Esophagus (tissue), 2 donors: ENCODE results near the gene CKB. TPM values are rescaled to one million over a fixed set of nuclear protein-coding genes. Genes with fewer than 3 reads are reported as not detected.
A peak's percentile ranks its signal among the peaks of the same experiment; 100 is the strongest.

ENCODE experiments used
- H3K27ac ChIP-seq, 2 donors: one replicate each; pipeline ENCODE4 v1.5.1; 2013; ENCODE audit warnings: low read depth in 2 of 2, mild to moderate bottlenecking in 2 of 2, inconsistent platforms in 1 of 2, low read length in 1 of 2, moderate library complexity in 1 of 2
- H3K27me3 ChIP-seq, 2 donors: one replicate each; pipeline ENCODE4 v1.6.1; 2013; ENCODE audit warnings: low read length in 2 of 2, control low read depth in 1 of 2, mild to moderate bottlenecking in 1 of 2; ENCODE audit not compliant: insufficient read depth in 2 of 2, control insufficient read depth in 1 of 2
- H3K36me3 ChIP-seq, 2 donors: one replicate each; pipeline ENCODE4 v1.6.1; 2013; ENCODE audit warnings: low read length in 1 of 2; ENCODE audit not compliant: control insufficient read depth in 2 of 2, insufficient read depth in 2 of 2
- H3K4me1 ChIP-seq, 2 donors: one replicate each; pipeline ENCODE4 v1.6.1; 2013; ENCODE audit warnings: low read length in 1 of 2; ENCODE audit not compliant: control insufficient read depth in 2 of 2, insufficient read depth in 2 of 2
- H3K4me3 ChIP-seq, 2 donors: one replicate each; pipeline ENCODE4 v1.5.1; 2013; ENCODE audit warnings: low read length in 2 of 2, mild to moderate bottlenecking in 2 of 2, low read depth in 1 of 2, moderate library complexity in 1 of 2
- H3K9me3 ChIP-seq, 2 donors: one replicate each; pipeline ENCODE4 v1.6.1; 2013; ENCODE audit warnings: mild to moderate bottlenecking in 2 of 2, low read depth in 1 of 2, low read length in 1 of 2, moderate library complexity in 1 of 2; ENCODE audit not compliant: control insufficient read depth in 2 of 2, insufficient read depth in 1 of 2
- WGBS, 2 donors: extraction: QIAGEN DNeasy Blood & Tissue Kit; methylation state at CpG; one replicate each; pipeline ENCODE4 v1.1.7; 2013; 5-methylcytosine and 5-hydroxymethylcytosine counted together
- polyA plus RNA-seq, 2 donors: library from polyadenylated mRNA; stranded (reverse); fragments of 200-250 nt; gene quantifications; one replicate each; pipeline ENCODE4 v1.2.3, GENCODE V29; 2013
- donor health status: healthy with polysubstance abuse.
- donor health status: Bipolar disorder and iron deficiency.

The CKB gene
- polyA plus RNA-seq, 2 donors = 117 to 134 TPM

GRCh38 chr14:103520269-103520656 lies 2.4 kb downstream of the CKB start:
- WGBS, 2 donors = 34 to 45% methylated on average over 10 of the region's 10 CpGs
- Histone ChIP-seq H3K36me3 (peaks cover 0 to 3% of the 10 kb centered on the region in 2 donors), H3K4me1 (peaks cover 16 to 27% of the 10 kb centered on the region in 2 donors), H3K27ac (peak overlapping the region; percentile 73 to 83), H3K9me3 (no peaks in the 10 kb centered on the region), H3K27me3 (no peaks in the 10 kb centered on the region), H3K4me3 (peak overlapping the region in 1 of 2 donors; percentile 61)

DNA sequence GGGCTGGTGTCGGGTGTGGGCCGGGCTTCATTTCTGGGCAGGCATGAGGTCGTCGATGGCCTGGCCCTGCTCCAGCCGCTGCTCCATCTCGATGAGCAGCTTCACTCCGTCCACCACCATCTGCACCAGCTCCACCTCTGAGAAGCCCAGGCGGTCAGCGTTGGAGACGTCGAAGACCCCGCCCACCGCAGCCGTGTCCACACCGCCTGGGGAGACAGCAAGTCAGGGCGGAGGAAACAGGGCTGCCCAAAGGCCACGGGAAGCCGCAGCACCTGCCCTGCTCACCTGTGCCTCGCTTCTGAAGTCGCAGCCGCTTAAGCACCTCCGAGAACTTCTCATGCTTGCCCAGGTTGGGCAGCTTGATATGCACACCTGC lies 2.8 kb downstream of the CKB start:
- H3K36me3 ChIP-seq = peaks cover 0 to 3% of the 10 kb centered on the region in 2 donors
- H3K27ac ChIP-seq = peak overlapping the region in 1 of 2 donors; percentile 83
- no peaks in the 10 kb centered on the region for H3K9me3 ChIP-seq
- 55 to 66% methylated on average over 22 of the region's 22 CpGs for WGBS, 2 donors
- H3K4me1 ChIP-seq = peaks cover 16 to 30% of the 10 kb centered on the region in 2 donors
- H3K4me3 ChIP-seq = no peak overlapping the region
- H3K27me3 ChIP-seq = no peaks in the 10 kb centered on the region

GRCh38 chr14:103519043-103519836 lies 3.4 kb downstream of the CKB start:
- Histone ChIP-seq H3K9me3 (no peaks in the 10 kb centered on the region), H3K36me3 (peaks cover 0 to 3% of the 10 kb centered on the region in 2 donors), H3K4me1 (peaks cover 16 to 32% of the 10 kb centered on the region in 2 donors), H3K27me3 (no peaks in the 10 kb centered on the region), H3K4me3 (no peak overlapping the region), H3K27ac (peak overlapping the region in 1 of 2 donors; percentile 83)
- 42 to 44% methylated on average over 13 of the region's 13 CpGs for WGBS, 2 donors

DNA sequence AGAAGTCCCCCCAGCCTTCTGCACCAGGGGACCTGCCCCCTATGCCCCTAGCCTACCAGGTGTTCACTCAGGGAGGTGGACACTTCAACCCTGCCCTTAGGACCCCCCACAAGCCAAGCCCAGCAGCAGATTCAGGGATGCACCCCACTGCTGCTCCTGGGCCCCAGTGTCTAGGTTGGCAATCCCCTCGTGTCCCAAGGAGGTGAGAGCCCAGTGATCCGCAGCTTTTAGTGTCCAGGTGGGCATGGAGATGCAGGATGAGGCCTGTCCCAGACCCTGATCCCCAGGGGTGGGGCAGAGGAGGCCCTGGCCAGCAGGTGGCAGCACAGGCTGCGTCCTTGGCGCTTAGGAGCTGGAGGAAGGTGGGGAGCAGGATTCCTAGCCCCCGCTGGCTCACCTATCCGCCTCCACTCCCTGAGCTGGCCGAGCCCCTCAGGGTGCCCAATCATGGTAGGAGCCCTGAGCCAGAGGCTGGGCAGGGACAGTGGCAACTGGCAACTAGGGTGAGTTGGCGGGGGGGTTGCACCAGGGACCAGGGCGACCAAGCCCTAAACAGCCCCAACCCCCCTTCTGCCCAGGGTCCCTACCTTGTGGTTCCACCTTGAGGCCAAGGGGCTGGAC lies 4.1 kb downstream of the CKB start:
- 30 to 38% methylated on average over 9 of the region's 9 CpGs for WGBS, 2 donors
- Histone ChIP-seq H3K36me3 (peaks cover 0 to 3% of the 10 kb centered on the region in 2 donors), H3K27me3 (no peaks in the 10 kb centered on the region), H3K4me1 (peaks cover 16 to 35% of the 10 kb centered on the region in 2 donors), H3K9me3 (no peaks in the 10 kb centered on the region), H3K27ac (peak overlapping the region in 1 of 2 donors; percentile 58), H3K4me3 (no peak overlapping the region)

- WGBS, 2 donors = 31 to 33% methylated on average over 19 to 20 of the region's 20 CpGs
- H3K36me3 ChIP-seq = peaks cover 0 to 3% of the 10 kb centered on the region in 2 donors
Measured at GRCh38 chr14:103517721-103518421, 4.8 kb downstream of the CKB start.

GRCh38 chr14:103517174-103517566 lies 5.5 kb downstream of the CKB start:
- no peaks in the 10 kb centered on the region for H3K9me3 ChIP-seq
- H3K27ac ChIP-seq = no peak overlapping the region
- no peak overlapping the region for H3K4me3 ChIP-seq
- peaks cover 0 to 3% of the 10 kb centered on the region in 2 donors for H3K36me3 ChIP-seq
- no peaks in the 10 kb centered on the region for H3K27me3 ChIP-seq
- H3K4me1 ChIP-seq = peaks cover 13 to 39% of the 10 kb centered on the region in 2 donors
- 83 to 84% methylated on average over 10 of the region's 10 CpGs for WGBS, 2 donors

More at GRCh38 chr14:103517721-103518421, 4.8 kb downstream of the CKB start:
- H3K27me3 ChIP-seq = no peaks in the 10 kb centered on the region
- H3K4me3 ChIP-seq = no peak overlapping the region
- H3K27ac ChIP-seq = peak overlapping the region; percentile 9 to 58
- H3K4me1 ChIP-seq = peaks cover 12 to 35% of the 10 kb centered on the region in 2 donors
- no peaks in the 10 kb centered on the region for H3K9me3 ChIP-seq

DNA sequence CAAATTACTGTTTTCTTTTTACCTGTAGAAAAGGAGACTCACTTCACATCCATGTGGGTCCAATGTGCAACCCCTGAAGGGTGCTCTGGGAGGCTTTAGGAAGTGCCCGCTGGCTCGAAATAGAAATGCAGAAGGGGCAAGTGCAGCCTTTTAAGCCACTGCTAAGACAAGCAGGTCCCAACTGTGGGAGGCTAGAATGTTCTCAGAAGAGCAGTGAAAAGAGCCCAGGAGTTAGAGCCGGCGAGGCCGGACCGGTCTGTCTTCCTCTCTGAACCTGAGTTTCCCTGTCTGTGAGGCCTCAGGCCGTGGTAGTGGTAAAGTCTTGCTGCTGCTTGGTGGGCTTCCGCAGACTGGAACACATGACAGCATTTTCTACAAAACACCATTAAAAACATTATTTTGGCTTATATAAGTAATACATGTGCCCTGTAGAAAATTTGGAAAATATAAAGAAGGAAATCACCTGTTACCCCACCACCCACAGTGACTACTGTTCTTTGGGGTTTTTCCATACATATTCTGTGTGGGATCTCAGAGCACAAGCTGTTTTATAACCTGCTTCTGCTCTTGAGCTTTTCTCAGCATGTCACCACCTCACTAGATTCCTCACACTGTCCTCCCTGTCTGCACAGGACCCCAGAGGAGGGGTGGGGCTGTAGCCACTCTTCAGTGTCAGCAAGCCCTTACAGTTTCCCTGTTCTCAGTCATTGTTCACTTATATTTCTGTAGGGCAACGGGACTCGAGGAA lies 6.0 kb downstream of the CKB start:
- Histone ChIP-seq H3K9me3 (no peaks in the 10 kb centered on the region), H3K27ac (peak overlapping the region in 1 of 2 donors; percentile 26)
- WGBS, 2 donors = 62 to 65% methylated on average over 10 of the region's 10 CpGs

DNA sequence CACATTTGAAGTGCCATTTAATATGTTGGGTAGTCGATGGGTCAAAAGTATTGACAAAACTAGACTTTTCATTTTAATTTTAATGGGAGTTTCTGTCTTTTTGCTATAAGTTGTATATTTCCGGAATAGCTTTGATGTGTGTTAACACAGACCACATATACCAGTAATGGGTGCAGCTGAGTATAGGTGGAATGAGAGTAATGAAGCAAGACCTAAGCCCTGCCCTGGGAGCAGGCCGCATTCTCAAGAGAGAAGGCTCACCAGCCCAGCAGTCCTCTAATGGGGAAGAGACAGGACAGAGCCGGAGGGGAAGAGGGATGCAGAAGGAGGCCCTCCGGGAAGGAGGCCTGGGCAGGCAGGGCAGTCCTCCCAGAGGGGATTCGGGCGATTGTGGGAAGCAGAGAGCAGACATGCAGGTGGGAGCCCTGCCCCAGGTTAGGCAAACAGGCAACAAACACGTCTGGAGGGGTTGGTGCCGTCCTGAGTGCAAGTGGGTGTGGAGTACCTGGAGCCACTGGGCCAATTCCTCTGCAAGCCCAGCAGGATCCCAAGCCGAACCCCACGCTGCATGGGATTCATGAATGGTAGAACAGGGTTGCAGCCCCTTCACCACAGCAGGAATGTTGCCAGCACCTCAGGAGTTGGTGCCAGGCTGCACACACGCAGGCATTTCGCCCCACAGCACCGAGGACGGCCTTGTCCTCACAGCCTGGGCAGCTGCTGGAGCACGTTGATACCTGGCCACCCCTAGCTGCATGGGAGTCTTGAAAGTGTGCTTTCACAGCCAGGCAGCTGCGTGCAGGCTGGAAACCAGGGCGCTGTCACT lies 7.8 kb downstream of the CKB start:
- no peaks in the 10 kb centered on the region for H3K27me3 ChIP-seq
- no peaks in the 10 kb centered on the region for H3K9me3 ChIP-seq
- 71% methylated on average over 18 of the region's 18 CpGs for WGBS, 2 donors
- H3K4me3 ChIP-seq = no peak overlapping the region
- H3K36me3 ChIP-seq = peaks cover 6 to 7% of the 10 kb centered on the region in 2 donors
- peak overlapping the region in 1 of 2 donors; percentile 45 for H3K27ac ChIP-seq
- peaks cover 9 to 33% of the 10 kb centered on the region in 2 donors for H3K4me1 ChIP-seq

More for the DNA sequence above, 6.0 kb downstream of the CKB start:
- H3K27me3 ChIP-seq = no peaks in the 10 kb centered on the region
- H3K36me3 ChIP-seq = peaks cover 0 to 3% of the 10 kb centered on the region in 2 donors
- no peak overlapping the region for H3K4me3 ChIP-seq
- peaks cover 9 to 39% of the 10 kb centered on the region in 2 donors for H3K4me1 ChIP-seq
